T-helper 2 cell (primary cell): ENCODE results near the gene PROCA1.
"Not testable (repeated sequence)": the region's sequence is repeated elsewhere in the genome, so short reads cannot be mapped to it uniquely, and the experiment has no call there.

Experiments
- DNase-seq, 5 experiments: peaks; one replicate each; pipeline versions ENCODE4 v3.0.0 to v3.0.0-alpha.2; 2012 to 2022

Gene PROCA1

DNA sequence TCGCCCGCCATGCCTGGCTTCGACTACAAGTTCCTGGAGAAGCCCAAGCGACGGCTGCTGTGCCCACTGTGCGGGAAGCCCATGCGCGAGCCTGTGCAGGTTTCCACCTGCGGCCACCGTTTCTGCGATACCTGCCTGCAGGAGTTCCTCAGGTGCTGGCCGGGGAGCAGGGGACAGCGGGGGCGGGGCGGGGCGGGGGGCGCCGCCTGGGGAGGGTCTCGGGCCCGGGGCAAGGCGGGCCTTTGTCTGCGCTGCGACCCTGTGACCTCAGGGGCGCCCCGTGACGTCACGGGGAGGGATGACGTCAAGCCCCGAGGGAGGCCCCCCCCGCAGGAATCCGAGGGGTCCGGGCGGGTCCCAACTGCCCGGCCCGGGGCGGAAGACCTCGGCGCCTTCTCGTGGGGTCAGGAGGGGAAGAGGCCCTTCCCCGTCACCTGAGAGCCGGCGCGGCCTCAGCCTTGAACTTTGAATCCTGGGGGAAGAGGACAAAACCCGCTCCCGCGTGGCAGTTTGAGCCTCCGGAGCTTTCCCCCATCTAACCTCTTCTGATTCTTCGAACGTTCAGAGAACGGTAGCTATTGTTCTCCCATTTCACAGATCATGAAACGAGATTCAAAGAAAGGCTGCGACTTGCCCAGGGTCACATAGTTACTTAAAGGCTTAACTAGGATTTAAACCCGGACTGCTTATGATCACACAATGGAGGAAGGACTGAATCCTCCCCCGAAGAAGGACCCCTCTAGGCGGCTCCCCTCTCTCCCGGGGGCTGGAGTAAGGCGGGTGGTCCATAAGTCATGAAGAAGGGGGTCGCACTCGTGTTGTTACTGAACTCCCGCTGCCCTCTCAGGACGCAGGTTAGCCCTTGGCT is 32.6 kb upstream of the PROCA1 start:
- DNase-seq: peak; percentile 44 to 80 (median 54)

DNA sequence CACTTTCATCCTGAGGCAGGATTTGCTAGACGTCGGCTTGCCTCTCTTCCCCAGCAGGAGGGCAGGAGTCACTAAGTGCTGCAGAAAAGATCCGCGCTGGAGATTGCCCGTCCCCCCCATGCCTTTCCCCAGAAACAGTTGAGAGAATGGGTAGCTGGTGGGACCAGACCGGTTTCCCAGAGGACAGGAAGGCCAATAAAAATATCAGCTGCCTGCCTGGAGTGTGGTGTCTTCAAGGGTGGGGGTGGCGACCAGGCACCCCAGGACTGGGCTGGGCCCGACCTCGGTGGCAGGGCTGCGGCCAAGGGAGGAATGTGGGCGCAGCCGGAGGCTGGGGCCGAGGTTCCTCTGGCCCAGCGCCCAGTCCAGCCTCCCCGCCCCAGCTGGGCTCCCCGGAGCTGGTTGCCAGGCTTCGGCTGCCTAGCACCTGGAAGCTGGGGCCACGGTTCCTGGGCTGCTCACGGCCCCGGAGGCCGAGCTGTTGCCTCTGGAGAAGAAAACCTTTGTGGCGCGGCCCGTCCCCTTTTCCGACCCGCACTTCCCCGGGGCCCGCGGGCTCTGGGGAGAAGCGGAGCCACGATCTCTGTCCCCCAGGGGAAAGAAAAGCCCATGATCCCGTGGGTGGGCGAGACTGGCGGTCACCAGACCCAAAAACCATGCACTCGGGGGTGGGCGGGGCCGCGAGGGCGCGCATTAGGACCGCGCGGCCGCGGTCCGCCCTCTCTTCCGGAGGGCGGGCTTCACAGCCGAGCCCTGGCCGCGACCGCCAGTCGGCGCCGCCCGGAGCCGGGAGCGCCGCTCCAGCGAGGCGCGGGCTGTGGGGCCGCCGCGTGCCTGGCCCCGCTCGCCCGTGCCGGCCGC is 31.8 kb upstream of the PROCA1 start, which contains the start of gene TRAF4:
Gene TRAF4 (plus strand): TSS at position 769 of the 861 bp plus-strand sequence. CDS start 102 bp downstream, outside the sequence.
- DNase-seq: peak; percentile 58 to 87 (median 67)

DNA sequence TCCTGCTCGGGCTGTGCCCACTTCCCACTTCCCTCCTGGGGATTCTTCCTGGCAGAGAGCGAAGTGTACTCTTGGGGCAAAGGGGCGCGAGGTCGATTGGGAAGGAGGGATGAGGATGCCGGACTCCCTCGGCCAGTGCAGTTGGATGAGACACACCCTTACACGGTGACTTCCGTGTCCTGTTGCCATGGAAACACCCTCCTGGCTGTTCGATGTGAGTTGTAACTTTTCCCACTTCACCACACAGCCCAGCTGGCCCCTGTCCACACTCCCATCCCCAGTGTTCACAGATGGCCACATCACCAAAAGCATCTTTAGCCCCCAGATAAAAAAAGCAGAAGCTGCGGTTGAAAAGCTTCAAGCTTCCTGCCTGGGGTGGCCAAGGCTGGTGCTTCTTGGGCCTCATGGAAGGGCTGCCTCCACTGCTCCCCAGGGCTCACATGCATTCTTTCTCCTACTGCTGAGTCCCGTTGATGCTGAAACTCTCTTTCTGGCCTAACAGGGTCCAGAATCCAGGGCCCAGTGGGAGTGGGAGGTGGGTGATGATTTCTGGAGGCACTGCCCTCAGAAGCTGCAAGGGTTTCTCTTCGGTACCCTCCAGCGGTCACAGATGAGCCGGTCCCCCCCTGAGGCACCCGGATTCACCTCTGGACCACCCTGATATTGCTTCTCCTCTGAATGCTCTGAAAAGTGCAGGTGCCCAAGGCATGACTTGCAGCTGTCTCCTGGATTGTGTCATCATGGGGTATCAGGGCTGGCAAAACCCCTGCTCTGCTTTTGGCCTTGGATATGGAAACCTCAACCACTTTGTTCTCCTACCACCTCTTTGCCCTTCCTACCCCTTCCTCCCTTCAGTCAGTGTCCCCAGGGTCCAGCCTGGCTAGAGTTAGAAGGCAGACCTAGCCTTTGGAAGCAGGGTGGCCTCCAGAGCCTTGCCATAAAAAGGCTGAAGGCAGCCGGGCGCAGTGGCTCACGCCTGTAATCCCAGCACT is 30.0 kb upstream of the PROCA1 start:
- DNase-seq: no peak

DNA sequence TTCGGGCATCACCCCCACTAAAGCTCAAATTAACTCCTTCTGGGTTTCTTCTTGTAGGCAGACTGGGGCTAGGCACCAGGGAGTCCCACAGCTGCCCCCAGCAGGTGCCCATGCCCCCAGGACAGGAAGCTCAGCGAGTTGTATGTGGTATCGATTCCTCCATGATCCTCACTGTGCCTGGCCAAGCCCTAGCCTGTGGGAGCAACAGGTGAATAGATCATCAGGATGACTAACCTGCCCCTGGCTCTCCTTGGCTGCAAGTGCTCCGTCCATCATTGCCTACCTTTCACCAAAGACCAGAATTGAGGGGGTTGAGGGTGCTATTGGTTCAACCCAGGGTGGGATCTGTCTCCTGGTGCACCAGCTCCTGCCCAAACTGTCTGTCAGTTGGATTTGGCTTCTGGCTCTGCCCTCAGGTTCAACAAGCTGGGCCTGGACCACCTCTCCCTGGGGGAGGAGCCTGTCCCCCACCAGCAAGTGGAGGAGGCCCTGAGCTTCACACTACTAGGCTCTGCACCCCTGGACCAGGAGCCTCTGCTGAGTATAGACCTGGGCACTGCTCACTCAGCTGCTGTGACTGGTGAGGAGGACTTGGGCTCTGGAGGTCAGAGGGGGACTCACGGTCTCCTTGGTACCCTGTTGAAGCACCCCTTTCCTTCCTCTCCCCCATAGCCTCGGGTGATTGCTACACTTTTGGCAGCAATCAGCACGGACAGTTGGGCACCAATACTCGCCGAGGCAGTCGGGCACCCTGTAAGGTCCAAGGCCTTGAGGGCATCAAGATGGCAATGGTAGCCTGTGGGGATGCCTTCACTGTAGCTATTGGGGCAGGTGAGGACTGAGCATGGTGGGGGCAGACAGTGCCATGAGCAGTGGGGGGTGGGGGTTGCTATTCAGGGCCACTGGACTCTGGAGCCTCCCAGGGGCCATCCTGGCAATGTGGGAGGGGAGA is 29.0 kb upstream of the PROCA1 start:
- no peak for DNase-seq

DNA sequence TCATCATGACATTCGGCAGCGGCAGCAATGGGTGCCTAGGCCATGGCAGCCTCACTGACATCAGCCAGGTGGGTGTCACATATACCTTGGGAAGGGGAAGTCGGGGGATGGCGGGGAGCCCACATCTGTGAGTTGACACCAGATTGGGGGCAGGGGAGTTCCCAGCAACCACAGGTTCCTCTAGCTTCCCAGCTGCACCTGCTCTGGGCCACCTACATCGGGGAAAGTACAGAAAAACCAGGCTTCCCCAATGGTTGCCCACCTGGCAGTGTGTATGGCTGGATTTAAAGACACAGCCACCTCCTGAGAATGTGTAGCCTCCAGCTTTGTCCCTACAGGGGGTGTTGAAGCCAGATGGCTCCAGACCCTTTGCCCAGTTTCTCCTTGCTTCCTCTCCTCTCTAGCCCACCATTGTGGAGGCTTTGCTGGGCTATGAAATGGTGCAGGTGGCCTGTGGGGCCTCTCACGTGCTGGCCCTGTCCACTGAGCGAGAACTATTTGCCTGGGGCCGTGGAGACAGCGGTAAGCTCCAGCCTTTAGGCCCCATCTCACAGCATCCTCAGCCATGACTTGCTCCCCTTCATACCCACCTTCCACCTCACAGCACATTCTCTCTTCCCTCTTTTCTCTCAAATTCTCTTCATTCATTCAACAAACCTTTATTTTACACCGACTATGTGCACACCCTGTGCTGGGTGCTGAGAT is 27.1 kb upstream of the PROCA1 start:
- DNase-seq: peak in 3 of 5 experiments; percentile 35 to 49 (median 40)

DNA sequence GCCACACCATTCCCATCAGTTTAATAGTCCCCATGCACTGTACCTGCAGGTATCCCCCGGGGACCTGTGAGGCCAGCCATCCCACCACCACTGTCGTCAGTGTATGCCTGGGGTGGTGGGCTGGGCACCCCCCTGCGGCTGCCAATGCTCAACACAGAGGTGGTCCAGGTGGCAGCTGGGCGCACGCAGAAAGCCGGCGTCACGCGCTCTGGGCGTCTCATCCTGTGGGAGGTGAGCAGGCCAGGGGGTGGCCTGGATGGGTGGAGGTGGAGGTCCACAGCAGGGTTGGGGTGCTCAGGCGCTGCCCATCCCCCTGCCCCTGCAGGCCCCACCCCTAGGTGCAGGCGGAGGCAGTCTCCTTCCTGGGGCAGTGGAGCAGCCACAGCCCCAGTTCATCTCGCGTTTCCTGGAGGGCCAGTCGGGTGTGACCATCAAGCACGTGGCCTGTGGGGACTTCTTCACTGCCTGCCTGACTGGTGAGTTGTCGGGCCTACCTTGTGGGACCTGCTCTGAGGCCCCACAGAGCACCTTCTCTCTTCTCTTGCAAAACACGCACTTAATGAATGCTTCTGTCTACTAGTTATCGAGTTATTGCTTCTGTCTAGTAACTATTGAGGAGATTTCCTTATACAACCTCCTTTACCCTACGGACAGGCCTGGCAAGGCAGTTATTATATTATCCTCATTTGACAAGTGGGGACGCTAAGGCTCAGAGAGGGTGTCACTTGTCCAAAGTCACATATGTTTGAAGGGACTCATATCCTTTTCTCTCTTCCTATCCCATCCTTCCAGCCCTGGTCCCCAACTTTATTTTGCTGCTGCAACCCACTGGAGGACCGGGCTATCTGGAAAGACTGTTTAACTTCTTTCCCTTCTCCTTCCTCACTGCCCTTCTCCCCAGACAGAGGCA is 26.3 kb upstream of the PROCA1 start:
- no peak for DNase-seq

DNA sequence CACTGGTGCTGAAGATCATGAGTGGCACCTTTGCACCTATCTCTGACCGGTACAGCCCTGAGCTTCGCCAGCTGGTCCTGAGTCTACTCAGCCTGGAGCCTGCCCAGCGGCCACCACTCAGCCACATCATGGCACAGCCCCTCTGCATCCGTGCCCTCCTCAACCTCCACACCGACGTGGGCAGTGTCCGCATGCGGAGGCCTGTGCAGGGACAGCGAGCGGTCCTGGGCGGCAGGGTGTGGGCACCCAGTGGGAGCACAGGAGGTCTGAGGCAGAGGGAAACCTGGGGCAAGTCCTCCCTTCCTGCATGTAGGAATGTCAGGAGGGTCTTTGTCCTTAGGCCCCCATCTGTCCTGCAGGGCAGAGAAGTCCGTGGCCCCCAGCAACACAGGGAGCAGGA is 25.6 kb upstream of the PROCA1 start:
- no peak for DNase-seq

DNA sequence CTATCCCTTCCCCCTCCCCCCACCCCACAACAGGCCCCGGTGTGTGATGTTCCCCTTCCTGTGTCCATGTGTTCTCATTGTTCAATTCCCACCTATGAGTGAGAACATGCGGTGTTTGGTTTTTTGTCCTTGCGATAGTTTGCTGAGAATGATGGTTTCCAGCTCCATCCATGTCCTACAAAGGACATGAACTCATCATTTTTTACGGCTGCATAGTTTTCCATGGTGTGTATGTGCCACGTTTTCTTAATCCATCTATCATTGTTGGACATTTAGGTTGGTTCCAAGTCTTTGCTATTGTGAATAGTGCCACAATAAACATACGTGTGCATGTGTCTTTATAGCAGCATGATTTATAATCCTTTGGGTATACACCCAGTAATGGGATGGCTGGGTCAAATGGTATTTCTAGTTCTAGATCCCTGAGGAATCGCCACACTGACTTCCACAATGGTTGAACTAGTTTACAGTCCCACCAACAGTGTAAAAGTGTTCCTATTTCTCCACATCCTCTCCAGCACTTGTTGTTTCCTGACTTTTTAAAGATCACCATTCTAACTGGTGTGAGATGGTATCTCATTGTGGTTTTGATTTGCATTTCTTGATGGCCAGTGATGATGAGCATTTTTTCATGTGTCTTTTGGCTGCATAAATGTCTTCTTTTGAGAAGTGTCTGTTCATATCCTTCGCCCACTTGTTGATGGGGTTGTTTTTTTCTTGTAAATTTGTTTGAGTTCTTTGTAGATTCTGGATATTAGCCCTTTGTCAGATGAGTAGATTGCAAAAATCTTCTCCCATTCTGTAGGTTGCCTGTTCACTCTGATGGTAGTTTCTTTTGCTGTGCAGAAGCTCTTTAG is 24.5 kb upstream of the PROCA1 start:
- not testable (repeated sequence) for DNase-seq

DNA sequence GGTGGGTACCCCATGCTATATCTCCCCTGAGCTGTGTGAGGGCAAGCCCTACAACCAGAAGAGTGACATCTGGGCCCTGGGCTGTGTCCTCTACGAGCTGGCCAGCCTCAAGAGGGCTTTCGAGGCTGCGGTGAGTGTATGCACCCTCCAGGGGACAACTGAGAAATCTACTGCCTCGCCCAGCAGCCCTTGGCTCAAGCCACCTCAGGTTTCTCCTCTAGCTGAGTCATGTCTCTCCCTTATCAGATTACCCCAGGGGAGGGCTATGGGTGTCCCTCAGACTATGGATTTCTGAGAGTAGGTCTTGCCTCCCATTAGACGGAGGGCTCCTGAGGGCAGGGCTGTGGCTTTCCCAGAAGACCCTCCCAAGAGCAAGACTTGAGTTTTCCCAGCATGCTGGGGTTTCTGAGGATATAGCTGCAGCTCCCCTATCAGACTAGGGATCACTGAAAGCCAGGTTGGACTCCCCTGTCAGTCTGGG is 23.6 kb upstream of the PROCA1 start:
- no peak for DNase-seq

DNA sequence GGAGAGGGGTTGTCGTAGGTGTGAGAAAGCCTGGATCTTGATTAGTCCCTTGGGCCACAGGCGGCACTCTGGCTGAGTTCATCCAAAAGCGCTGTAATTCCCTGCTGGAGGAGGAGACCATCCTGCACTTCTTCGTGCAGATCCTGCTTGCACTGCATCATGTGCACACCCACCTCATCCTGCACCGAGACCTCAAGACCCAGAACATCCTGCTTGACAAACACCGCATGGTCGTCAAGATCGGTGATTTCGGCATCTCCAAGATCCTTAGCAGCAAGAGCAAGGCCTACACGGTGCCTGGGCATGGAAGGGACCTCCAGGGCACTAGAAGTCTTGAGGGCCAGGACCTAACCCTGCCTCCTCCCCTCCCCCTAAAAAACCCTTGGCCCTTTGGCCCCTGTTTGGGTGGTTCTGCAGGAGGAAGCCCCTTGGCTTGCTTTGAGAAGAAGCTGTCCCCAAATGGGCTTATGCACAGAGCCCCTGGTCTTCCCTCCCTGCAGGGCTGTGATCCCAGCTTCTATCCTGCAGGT is 23.1 kb upstream of the PROCA1 start:
- no peak for DNase-seq

DNA sequence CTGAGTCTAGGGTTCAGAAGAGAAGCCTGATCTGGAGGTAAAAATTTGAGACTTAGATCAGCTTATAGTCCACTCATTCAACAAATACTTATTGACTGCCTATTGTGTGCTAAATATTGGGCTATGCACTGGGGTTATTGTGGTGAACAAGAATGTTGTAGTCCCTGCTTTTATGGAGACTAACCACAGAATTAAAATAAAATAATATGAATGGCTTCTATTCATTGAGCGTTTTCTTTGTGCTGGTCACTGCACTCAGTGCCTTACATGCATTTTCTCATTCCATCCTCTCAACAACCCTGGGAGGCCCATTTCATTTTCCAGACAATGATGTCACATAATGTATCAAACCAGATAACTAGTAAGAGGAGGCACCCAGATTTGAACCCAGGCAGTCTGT is 21.7 kb upstream of the PROCA1 start:
- no peak for DNase-seq

DNA sequence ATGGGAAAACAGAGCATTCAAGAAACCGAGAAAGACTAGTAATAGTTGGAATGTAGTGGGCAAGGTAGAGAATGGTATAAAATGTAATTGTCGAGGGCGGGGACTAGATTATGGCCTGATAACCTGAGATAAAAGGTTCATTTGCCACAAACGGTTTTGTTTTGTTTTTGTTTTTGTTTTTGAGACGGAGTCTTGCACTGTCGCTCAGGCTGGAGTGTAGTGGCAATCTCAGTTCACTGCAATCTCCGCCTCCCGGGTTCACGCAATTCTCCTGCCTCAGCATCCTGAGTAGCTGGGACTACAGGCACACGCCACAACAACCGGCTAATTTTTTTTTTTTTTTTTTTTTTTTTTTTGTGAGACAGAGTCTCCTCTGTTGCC is 18.3 kb upstream of the PROCA1 start:
- DNase-seq: peak in 1 of 5 experiments; percentile 72

DNA sequence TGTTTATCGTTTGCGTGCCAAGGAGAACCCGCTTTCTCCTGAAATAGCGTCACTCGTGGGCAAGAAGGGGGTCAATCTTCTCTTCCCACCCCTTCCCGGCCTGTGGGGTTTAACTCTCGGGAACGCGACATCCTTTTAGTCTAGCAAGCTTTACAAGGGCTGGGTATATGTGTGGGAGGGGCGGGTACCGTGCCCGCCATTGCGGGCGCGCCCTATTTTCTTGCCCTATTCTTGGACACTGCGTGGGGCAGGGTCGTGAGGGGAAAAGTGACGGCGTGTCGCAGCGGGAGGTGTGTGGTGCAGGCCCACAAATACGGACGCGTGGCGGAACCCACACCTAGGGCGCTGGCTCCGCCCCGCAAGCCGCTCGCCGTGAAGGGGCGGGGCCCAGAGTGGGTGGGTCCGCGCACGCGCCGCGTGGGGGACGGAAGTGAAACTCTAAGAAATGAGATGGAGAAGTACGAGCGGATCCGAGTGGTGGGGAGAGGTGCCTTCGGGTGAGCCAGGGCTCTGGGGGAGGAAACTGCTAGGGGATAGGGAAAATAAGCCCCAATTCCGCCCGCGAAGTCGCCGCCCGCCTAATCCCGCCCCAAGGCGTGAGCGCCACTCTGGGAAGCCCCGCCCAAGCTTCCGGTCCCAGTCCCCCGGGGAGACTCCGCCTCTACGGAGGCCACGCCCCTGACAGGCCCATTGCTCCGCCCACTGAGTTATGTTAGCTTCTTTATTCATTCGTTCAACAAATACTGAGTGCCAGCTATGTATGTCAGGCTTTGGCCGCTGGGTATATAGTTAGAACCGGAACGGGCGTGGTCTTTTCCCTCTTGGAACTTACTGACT is 16.9 kb upstream of the PROCA1 start, which contains the start of gene NEK8:
Gene NEK8 (plus strand): TSS at position 425 of the 837 bp plus-strand sequence. CDS start 26 bp downstream, at position 451.
- peak; percentile 90 to 98 (median 95) for DNase-seq

DNA sequence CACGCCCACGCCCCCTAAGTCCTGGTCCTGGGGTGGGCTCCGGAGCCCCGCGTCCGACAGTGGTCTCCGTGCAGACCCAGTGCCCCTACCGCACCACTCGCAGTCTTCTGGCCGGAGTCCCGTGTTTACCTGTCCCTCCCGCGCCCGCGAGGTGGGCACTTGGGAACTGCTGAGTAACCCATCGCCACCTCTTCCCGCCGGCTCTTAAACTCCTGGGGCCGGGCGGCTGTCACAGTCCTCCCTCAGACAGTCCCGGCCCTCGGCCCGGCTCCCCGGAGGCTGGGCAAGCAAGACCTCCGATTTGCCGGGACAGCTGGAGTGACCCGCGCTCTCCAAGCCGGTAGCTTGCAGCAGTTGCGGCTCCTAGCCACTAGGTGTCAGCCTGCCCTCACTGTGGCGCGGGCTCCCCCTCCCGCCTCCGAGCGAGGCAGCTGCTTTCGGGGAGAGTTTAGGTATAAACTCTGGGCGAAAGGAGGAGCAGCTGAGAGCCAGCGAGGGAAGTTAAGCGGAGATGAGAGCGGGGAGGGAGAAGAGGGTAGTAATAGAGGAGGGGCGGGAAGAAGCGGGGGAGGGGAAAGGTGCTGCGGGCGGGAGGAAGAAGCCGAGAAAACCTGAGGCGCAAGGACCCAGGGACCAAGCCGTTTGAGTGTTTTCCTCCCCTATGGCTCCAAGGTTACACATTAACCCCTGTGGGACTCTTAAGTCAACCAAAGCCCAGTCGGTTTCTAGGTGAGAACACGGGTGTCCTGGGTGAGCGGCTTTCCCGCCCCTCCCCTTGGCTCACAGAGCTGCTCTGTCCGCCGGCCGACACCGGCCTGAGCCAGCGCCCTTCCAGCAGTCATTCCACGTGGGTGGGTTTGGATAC is 15.2 kb upstream of the PROCA1 start:
- peak; percentile 78 to 92 (median 84) for DNase-seq

DNA sequence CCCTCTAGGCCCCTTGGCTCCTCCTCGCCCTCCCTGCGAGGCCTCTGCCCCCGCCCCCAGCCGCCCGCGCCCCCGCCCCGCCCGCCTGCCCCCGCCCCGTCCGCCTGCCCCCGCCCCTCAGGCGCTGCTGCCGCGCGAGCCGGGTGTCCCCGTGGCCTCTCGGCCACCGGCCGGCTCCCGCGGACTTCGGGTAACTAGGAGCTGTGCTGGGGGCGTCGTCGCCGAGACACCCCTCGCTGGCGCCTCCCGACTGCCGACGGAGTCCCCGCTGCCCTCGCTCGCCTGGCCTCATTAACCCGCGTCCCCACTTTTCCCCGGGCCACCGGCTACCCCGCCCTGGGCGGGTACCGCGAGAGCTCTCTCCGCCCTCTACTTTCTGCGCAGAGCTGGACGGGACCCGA is 14.5 kb upstream of the PROCA1 start, which contains the start of gene TLCD1:
Gene TLCD1 (minus strand): TSS at position 8 of the 401 bp plus-strand sequence. CDS start 136 bp downstream, outside the sequence.
- peak; percentile 45 to 82 (median 65) for DNase-seq
